K562 (cell line): ENCODE measurements around the gene GPR108. TPM values are rescaled to one million over a fixed set of nuclear protein-coding genes. Genes with fewer than 3 reads are reported as not detected.

Experiments used
- BRF2 ChIP-seq: IDR thresholded peaks from 3 replicates; pipeline ENCODE4 v1.6.1; 2011; ENCODE audit warnings: borderline replicate concordance, mild to moderate bottlenecking; ENCODE audit not compliant: insufficient read length, insufficient read depth
- C11orf30 ChIP-seq: fragments of 450-650 bp; IDR thresholded peaks from 2 replicates; pipeline ENCODE4 v1.6.1; 2016; ENCODE audit warnings: low read depth, mild to moderate bottlenecking
- CBX5 ChIP-seq: IDR thresholded peaks from 2 replicates; pipeline ENCODE4 v1.6.1; 2014; ENCODE audit warnings: low read depth, borderline replicate concordance
- MCM7 ChIP-seq, 2 experiments: fragments of 450-650 bp; IDR thresholded peaks; 2 replicates each; pipeline ENCODE4 v1.6.1; 2016 to 2018
- MTA2 ChIP-seq: fragments of 450-650 bp; IDR thresholded peaks from 2 replicates; pipeline ENCODE4 v1.6.1; 2016; ENCODE audit warnings: low read depth
- MYBL2 ChIP-seq, 2 experiments: fragments of 450-650 bp in 1 of 2; sonication (generic) in 1 of 2; formaldehyde crosslinking in 1 of 2; IDR thresholded peaks; 2 replicates each; pipeline versions ENCODE4 v1.6.1 to v1.8.1; 2017 to 2022; ENCODE audit warnings: borderline replicate concordance in 1 of 2, inconsistent platforms in 1 of 2, low read depth in 1 of 2, mild to moderate bottlenecking in 1 of 2, missing genetic modification reagents in 1 of 2, moderate library complexity in 1 of 2
- RCOR1 ChIP-seq, 2 experiments: IDR thresholded peaks; 2 replicates each; pipeline ENCODE4 v1.6.1; 2012; ENCODE audit warnings: low read depth in 2 of 2, low read length in 2 of 2, borderline replicate concordance in 1 of 2, improper control_type of control experiment in 1 of 2
- REST ChIP-seq, 2 experiments: fragments of 450-650 bp; formaldehyde crosslinking in 1 of 2; IDR thresholded peaks; 2 replicates each; pipeline versions ENCODE4 v1.4.0 to v1.6.1; 2014 to 2020; ENCODE audit warnings: mild to moderate bottlenecking in 2 of 2, borderline replicate concordance in 1 of 2, low read depth in 1 of 2
- SRSF7 ChIP-seq: fragments of 200-400 bp; formaldehyde crosslinking; optimal IDR thresholded peaks from 2 replicates; pipeline ENCODE3; 2017; ENCODE audit warnings: mild to moderate bottlenecking, low read depth, low read length
- TAF9B ChIP-seq: fragments of 450-650 bp; IDR thresholded peaks from 2 replicates; pipeline ENCODE4 v1.6.1; 2018; ENCODE audit warnings: mild to moderate bottlenecking; ENCODE audit not compliant: partially characterized antibody
- ZNF384 ChIP-seq: IDR thresholded peaks from 2 replicates; pipeline ENCODE4 v1.6.1; 2012; ENCODE audit warnings: low read depth, low read length, improper control_type of control experiment
- polyA plus RNA-seq, 8 experiments: library from polyadenylated mRNA; depleted of rRNA in 4 of 8; stranded (reverse) in 5 of 8; unstranded in 3 of 8; fragments of >200 nt; fragmentation: Nextera tagmentation in 2 of 8; fragmentation: Illumina TruSeq in 1 of 8; extraction: Ambion mirVana in 2 of 8; extraction: Trizol in 1 of 8; gene quantifications; 2 replicates each; pipeline versions ENCODE4 v1.2.1 to v1.2.3, GENCODE V29; 2011 to 2014; ENCODE audit warnings: inconsistent platforms in 1 of 8, missing spikeins in 1 of 8
- total RNA-seq, 7 experiments: library from RNA; depleted of rRNA in 6 of 7; stranded (reverse); fragments of >200 nt in 6 of 7; fragmentation: Illumina TruSeq in 2 of 7; extraction: Trizol in 2 of 7; gene quantifications; 2 replicates each; pipeline versions ENCODE4 v1.2.1 to v1.2.3, GENCODE V29; 2011 to 2021; ENCODE audit warnings: low replicate concordance in 1 of 7
- TF ChIP-seq, protein P1 (sequence below): fragments of 250-450 bp; sonication (Bioruptor Pico); IDR thresholded peaks from 2 replicates; pipeline ENCODE4 v1.8.0; 2022; ENCODE audit warnings: inconsistent platforms, mild to moderate bottlenecking, moderate library complexity, borderline replicate concordance
- TF ChIP-seq, protein P2 (sequence below): sonication (generic); formaldehyde crosslinking; IDR thresholded peaks from 2 replicates; pipeline ENCODE4 v1.9.0; 2022; ENCODE audit warnings: mild to moderate bottlenecking, missing genetic modification reagents

The GPR108 gene
- total and polyA plus RNA-seq, 9 of the 15 experiments (the other 6 are each of a cell fraction or from before 2014, with no cell fraction given): 2.4 to 33.2 (median 24.4) TPM

GRCh38 chr19:6739883-6740588 lies 2.7 kb upstream of the GPR108 start (continued):
- TF ChIP-seq REST (IDR thresholded peaks at IDR 0.05; ENCODE audit: borderline replicate concordance) (no peak), REST (CRISPR knock-in tag; IDR thresholded peaks at IDR 0.05; ENCODE audit: low read depth) (no peak), MTA2 (peak; percentile 11; the same call in 1 of the 2 replicates), CBX5 (no peak), RCOR1 (IDR thresholded peaks at IDR 0.05; ENCODE audit: borderline replicate concordance in 1 of 2, low read depth in 2 of 2, low read length in 2 of 2) (peak in 1 of 2 experiments; percentile 57; a peak in 1 of 4 replicates), MCM7 (IDR thresholded peaks at IDR 0.05) (no peak), SRSF7 (no peak), MYBL2 (IDR thresholded peaks at IDR 0.05; ENCODE audit: low read depth) (no peak), MYBL2 (CRISPR knock-in tag; IDR thresholded peaks at IDR 0.05; ENCODE audit: borderline replicate concordance) (no peak), ZNF384 (no peak), BRF2 (no peak), C11orf30 (no peak), TAF9B (no peak)
- TF ChIP-seq, protein P1, sequence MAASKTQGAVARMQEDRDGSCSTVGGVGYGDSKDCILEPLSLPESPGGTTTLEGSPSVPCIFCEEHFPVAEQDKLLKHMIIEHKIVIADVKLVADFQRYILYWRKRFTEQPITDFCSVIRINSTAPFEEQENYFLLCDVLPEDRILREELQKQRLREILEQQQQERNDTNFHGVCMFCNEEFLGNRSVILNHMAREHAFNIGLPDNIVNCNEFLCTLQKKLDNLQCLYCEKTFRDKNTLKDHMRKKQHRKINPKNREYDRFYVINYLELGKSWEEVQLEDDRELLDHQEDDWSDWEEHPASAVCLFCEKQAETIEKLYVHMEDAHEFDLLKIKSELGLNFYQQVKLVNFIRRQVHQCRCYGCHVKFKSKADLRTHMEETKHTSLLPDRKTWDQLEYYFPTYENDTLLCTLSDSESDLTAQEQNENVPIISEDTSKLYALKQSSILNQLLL (CRISPR knock-in tag): no peak
- TF ChIP-seq, protein P2, sequence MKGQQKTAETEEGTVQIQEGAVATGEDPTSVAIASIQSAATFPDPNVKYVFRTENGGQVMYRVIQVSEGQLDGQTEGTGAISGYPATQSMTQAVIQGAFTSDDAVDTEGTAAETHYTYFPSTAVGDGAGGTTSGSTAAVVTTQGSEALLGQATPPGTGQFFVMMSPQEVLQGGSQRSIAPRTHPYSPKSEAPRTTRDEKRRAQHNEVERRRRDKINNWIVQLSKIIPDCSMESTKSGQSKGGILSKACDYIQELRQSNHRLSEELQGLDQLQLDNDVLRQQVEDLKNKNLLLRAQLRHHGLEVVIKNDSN: peak; percentile 69
